ENCODE data around the gene LCE4A.

GRCh38 chr1:152707860-152708259 lies at the start of gene LCE4A:
- TF ChIP-seq CTCF (optimal IDR thresholded peaks at IDR 0.05 in 1 of 3, IDR thresholded peaks at IDR 0.05 in 1 of 3, conservative IDR thresholded peaks at IDR 0.05 in 1 of 3; ENCODE audit: extremely low read depth in 1 of 3, insufficient read depth in 2 of 3, low read length in 3 of 3) (no peak), EZH2 (IDR thresholded peaks at IDR 0.05; ENCODE audit: low read length) (no peak)
